Measurements from ENCODE around the gene FNTB.
"Not testable (repeated sequence)": the region's sequence is repeated elsewhere in the genome, so short reads cannot be mapped to it uniquely, and the experiment has no call there.

Gene FNTB

GRCh38 chr14:65054471-65055085 lies 67.9 kb downstream of the FNTB start:
- DNase-seq (ENCODE audit: low read depth) = no peak

DNA sequence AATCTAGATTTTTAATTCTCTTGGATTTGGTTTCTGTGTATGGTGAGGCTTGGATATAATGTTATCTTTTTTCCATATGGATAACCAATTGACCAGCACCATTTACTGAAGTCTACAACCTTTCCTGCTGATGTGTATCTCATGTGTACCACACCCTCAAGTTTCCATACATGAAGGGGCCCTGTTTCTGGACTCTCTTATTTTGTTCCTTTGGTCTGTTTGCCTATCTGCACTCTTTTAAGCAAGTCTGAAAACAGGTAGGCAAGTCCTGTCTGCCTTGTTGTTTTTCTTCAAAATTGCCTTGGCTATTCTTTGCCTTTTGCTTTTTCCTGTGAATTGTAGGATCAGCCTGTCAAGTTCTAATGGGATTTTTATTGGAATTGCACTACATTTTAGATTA lies 71.0 kb downstream of the FNTB start:
- DNase-seq (ENCODE audit: low read depth) = no peak

GRCh38 chr14:65062096-65063075 lies 75.7 kb downstream of the FNTB start:
- DNase-seq (ENCODE audit: low read depth) = peak; percentile 67

DNA sequence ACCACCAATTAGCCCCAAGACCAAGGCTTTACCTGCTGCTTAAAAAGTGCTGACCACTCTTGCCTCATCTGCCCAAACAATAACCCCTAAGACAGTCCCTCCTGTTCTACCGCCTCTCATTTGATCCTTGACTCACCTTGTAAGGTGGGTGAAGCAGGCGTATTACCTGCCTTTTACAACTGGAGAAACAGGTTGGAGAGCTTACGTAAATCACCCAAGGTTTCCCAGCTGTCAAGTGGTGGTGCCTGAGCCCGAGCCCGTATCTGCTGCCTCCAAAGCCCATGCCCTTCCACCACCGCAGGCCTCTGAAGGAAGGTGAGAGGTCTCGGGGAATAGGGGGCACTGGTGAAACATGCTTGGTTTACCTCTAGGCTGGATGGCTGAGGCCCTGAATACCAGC lies 79.0 kb downstream of the FNTB start:
- no peak for DNase-seq (ENCODE audit: low read depth)

GRCh38 chr14:65069874-65070413 lies 83.2 kb downstream of the FNTB start:
- DNase-seq (ENCODE audit: low read depth) = no peak

DNA sequence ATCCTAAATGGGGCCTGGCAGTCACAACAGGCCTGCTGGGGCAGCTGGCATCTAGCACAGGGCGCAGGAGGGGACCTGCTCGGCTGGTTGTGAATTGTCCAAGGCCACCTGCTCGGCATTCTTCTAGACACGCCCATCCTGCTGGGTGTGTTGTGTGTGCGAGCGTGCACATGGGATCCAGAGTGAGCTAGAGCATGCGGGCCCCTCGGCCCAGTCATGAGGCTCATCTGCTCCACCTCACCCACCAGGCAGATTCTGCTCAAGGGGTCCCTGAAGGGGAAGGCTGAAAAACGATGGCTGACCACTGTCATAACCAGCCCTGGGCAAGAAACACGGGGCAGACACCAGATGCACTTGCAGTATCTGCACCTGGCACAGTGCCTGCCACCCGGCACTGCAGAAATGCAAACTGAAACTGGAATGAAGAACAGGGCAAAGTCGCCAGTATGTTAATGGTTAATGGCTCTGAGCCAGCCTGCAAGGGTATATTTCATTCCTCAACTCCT lies 83.8 kb downstream of the FNTB start:
- no peak for DNase-seq (ENCODE audit: low read depth)

DNA sequence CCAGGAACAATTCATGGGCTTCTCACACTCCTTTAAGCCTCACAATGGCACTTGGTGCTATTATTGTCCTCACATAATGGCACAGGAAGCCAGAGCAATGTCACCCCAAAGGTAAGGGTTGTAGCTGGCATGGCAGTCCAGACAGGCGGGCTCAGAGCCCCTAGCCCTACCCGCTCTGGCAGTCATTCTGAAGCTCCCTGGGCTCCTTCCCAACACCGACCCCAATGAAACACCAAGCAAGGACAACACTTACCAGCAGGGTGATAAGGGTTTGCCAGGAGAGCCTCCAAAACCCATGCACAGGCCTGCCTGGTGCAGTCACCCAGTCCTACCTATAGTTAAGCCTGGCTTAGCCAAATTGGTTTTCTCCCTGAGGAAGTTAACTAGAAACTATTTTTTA lies 84.8 kb downstream of the FNTB start:
- DNase-seq (ENCODE audit: low read depth) = no peak

DNA sequence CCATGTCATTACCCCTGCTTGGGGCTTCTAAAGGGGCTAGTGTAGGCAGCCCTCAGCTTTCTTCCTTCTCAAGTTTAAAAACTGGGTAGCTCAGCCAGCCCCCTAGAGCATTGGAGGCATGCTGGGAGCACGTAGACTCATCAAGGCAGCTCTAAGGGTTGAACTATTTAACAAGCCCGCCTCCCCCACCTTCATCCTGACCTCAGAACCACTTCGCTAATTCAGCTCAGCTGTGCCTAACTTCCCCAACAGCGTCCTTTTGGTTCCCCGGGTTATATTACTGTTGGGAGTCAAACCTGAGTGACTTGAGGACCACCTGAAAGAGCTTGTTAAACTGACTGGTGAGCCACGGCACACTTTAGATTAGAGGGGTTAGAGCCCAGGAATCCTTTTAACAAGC lies 85.6 kb downstream of the FNTB start:
- no peak for DNase-seq (ENCODE audit: low read depth)

- DNase-seq (ENCODE audit: low read depth) = no peak
Observed at GRCh38 chr14:65072937-65073336, 86.2 kb downstream of the FNTB start.

GRCh38 chr14:65073605-65074201 lies 87.0 kb downstream of the FNTB start:
- DNase-seq (ENCODE audit: low read depth) = no peak

- no peak for DNase-seq (ENCODE audit: low read depth)
Observed at GRCh38 chr14:65074449-65075150, 87.9 kb downstream of the FNTB start.

DNA sequence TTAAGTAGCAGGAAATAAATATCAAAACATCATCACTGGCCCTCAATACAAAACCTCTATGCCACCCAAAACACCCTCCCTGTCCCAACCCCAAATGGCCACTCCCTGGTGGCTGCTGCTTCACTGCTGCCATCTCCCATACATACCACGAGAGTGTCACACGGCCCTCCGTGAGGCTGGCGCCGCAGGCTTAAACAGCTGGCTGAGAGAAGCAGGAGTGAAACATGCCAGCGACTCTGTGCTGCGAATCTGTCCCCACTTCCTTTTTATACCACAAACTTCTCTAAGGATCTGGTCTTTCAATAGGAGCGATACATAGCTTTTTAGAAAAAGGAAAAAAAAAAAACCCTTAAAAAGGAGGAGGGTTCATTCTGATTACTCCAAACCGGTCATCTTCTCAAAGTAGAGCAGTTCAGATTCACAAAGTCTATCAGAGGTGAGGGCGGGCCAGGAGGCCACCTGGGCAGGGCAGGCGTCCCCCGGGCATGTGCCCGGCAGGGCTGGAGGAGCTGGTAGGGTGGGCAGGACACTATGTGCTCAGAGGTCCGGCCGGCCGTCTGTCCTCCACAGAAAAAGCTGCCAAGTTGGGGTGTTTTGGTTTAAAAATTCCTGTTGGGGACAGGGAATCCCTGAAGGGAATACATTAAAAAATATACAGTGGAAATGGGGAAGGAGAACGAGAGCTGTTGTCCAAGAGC lies 89.1 kb downstream of the FNTB start:
- no peak for DNase-seq (ENCODE audit: low read depth)

DNA sequence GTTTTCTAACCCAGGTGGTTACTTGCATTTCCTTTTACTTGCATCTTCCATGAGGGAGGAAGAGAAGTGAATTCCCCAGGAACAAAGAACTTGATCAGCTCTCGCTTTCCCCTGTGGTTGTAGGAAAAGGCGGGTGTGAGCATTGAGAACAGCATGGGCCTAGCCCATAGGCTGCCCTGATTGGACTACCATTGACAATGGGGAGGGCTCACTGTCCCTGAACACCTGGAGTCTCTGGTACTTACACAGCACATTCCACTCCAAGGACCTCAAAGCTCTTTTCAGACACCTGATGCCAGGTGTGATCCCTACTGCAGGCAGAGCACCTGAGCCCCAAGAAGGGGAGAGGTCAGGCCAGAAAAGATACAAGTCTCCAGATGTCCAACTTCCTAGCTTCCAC lies 90.6 kb downstream of the FNTB start:
- DNase-seq (ENCODE audit: low read depth) = no peak

GRCh38 chr14:65079201-65079600 lies 92.5 kb downstream of the FNTB start:
- DNase-seq (ENCODE audit: low read depth) = no peak

- DNase-seq (ENCODE audit: low read depth) = no peak
Observed at GRCh38 chr14:65079768-65080167, 93.1 kb downstream of the FNTB start.

GRCh38 chr14:65080960-65081747 lies 94.5 kb downstream of the FNTB start:
- peak; percentile 7 for DNase-seq (ENCODE audit: low read depth)

GRCh38 chr14:65082930-65083329 lies 96.2 kb downstream of the FNTB start:
- DNase-seq (ENCODE audit: low read depth) = no peak

- peak; percentile 15 for DNase-seq (ENCODE audit: low read depth)
Observed at GRCh38 chr14:65084554-65085505, 98.1 kb downstream of the FNTB start.

DNA sequence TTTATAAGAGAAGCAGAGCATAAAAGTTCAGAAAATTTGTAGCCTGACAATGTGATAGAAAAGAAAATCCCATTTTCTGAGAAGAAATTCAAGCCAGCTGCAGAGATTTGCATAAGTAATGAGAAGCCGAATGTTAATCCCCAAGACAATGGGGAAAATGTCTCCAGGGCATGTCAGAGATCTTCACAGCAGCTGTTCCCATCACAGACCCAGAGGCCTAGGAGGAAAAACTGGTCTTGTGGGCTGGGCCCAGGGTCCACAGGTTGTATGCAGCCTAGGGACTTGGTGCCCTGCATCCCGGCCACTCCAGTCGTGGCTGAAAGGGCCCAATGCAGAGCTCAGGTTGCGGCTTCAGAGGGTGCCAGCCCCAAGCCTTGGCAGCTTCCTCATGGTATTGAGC lies 100.0 kb downstream of the FNTB start:
- DNase-seq (ENCODE audit: low read depth) = not testable (repeated sequence)
